ENCODE measurements around the gene RPRD1A.
"Not testable (repeated sequence)": the region's sequence is repeated elsewhere in the genome, so short reads cannot be mapped to it uniquely, and the experiment has no call there.

DNA sequence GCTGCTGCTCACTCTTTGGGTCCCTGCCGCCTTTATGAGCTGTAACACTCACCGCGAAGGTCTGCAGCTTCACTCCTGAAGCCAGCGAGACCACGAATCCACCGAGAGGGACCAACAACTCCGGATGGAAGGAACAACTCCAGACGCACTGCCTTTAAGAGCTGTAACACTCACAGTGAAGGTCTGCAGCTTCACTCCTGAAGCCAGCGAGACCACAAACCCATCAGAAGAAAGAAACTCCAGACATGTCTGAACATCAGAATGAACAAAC lies 2.6 kb downstream of the RPRD1A start:
- not testable (repeated sequence) for TF ChIP-seq ZNF696 (CRISPR knock-in tag; conservative IDR thresholded peaks at IDR 0.05); CHCHD3 (CRISPR knock-in tag; IDR thresholded peaks at IDR 0.05); TEAD2 (tag; IDR thresholded peaks at IDR 0.05); SMAD2 (IDR thresholded peaks at IDR 0.05; ENCODE audit: low read depth, low read length); NFE2L1 (tag; IDR thresholded peaks at IDR 0.05; ENCODE audit: borderline replicate concordance, low read depth); SRSF1 (IDR thresholded peaks at IDR 0.05; ENCODE audit: low read depth, low read length); FOXK1 (CRISPR knock-in tag; IDR thresholded peaks at IDR 0.05; ENCODE audit: borderline replicate concordance); ZC3H4 (CRISPR knock-in tag; IDR thresholded peaks at IDR 0.05; ENCODE audit: borderline replicate concordance); NFE2 (IDR thresholded peaks at IDR 0.05; ENCODE audit: low read depth); NR2C2 (CRISPR knock-in tag; IDR thresholded peaks at IDR 0.05); NR2C2 (tag; IDR thresholded peaks at IDR 0.05); CHD2 (IDR thresholded peaks at IDR 0.05; ENCODE audit: low read depth, low read length)
- TF ChIP-seq, protein P1, sequence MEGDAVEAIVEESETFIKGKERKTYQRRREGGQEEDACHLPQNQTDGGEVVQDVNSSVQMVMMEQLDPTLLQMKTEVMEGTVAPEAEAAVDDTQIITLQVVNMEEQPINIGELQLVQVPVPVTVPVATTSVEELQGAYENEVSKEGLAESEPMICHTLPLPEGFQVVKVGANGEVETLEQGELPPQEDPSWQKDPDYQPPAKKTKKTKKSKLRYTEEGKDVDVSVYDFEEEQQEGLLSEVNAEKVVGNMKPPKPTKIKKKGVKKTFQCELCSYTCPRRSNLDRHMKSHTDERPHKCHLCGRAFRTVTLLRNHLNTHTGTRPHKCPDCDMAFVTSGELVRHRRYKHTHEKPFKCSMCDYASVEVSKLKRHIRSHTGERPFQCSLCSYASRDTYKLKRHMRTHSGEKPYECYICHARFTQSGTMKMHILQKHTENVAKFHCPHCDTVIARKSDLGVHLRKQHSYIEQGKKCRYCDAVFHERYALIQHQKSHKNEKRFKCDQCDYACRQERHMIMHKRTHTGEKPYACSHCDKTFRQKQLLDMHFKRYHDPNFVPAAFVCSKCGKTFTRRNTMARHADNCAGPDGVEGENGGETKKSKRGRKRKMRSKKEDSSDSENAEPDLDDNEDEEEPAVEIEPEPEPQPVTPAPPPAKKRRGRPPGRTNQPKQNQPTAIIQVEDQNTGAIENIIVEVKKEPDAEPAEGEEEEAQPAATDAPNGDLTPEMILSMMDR (IDR thresholded peaks at IDR 0.05 in 2 of 3, conservative IDR thresholded peaks at IDR 0.05 in 1 of 3; ENCODE audit: insufficient read depth in 2 of 3, low read depth in 1 of 3, low read length in 3 of 3), result not testable (repeated sequence)
- TF ChIP-seq, protein P2, sequence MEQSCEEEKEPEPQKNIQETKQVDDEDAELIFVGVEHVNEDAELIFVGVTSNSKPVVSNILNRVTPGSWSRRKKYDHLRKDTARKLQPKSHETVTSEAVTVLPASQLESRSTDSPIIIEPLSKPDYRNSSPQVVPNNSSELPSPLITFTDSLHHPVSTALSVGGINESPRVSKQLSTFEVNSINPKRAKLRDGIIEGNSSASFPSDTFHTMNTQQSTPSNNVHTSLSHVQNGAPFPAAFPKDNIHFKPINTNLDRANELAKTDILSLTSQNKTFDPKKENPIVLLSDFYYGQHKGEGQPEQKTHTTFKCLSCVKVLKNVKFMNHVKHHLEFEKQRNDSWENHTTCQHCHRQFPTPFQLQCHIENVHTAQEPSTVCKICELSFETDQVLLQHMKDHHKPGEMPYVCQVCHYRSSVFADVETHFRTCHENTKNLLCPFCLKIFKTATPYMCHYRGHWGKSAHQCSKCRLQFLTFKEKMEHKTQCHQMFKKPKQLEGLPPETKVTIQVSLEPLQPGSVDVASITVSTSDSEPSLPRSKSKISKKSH (CRISPR knock-in tag; IDR thresholded peaks at IDR 0.05), result not testable (repeated sequence)
